SK-N-SH (cell line): ENCODE measurements around the gene C7.

ENCODE experiments used
- CTCF ChIP-seq: fragments of 200-600 bp; sonication (generic); IDR thresholded peaks from 2 replicates; pipeline ENCODE4 v1.6.1; 2017; ENCODE audit warnings: antibody characterized with exemption, mild to moderate bottlenecking, moderate library complexity
- ELF1 ChIP-seq: IDR thresholded peaks from 2 replicates; pipeline ENCODE4 v1.4.0; 2012
- GATA2 ChIP-seq: sonication (generic); formaldehyde crosslinking; IDR thresholded peaks from 2 replicates; pipeline ENCODE4 v1.5.0; 2020; ENCODE audit warnings: mild to moderate bottlenecking, missing genetic modification reagents
- MXI1 ChIP-seq: IDR thresholded peaks from 2 replicates; pipeline ENCODE4 v1.6.1; 2012; ENCODE audit warnings: mild to moderate bottlenecking, low read depth, low read length, improper control_type of control experiment
- POLR2AphosphoS5 ChIP-seq: IDR thresholded peaks from 2 replicates; pipeline ENCODE4 v1.6.1; 2012; ENCODE audit warnings: low read depth, low read length
- RAD21 ChIP-seq: IDR thresholded peaks from 2 replicates; pipeline ENCODE4 v1.6.1; 2012; ENCODE audit warnings: mild to moderate bottlenecking, low read length
- TCF12 ChIP-seq: IDR thresholded peaks from 2 replicates; pipeline ENCODE4 v1.4.0; 2012
- YY1 ChIP-seq: IDR thresholded peaks from 2 replicates; pipeline ENCODE4 v1.4.0; 2012; ENCODE audit warnings: low read depth, mild to moderate bottlenecking
- TF ChIP-seq, protein P1 (sequence below): IDR thresholded peaks from 2 replicates; pipeline ENCODE4 v1.6.1; 2012; ENCODE audit warnings: mild to moderate bottlenecking, low read depth, low read length, moderate library complexity
- TF ChIP-seq, protein P2 (sequence below): fragments of 150-350 bp; IDR thresholded peaks from 2 replicates; pipeline ENCODE4 v1.6.1; 2017; ENCODE audit warnings: antibody characterized with exemption, low read length, low read depth, borderline replicate concordance

GRCh38 chr5:40945111-40945510, 35.8 kb downstream of the C7 start:
- TF ChIP-seq CTCF, result no peak
- TF ChIP-seq GATA2 (CRISPR knock-in tag), result no peak
- TF ChIP-seq YY1, result no peak
- TF ChIP-seq MXI1, result no peak
- no peak for TF ChIP-seq TCF12
- TF ChIP-seq POLR2AphosphoS5, result no peak
- TF ChIP-seq ELF1, result no peak
- TF ChIP-seq, protein P1, sequence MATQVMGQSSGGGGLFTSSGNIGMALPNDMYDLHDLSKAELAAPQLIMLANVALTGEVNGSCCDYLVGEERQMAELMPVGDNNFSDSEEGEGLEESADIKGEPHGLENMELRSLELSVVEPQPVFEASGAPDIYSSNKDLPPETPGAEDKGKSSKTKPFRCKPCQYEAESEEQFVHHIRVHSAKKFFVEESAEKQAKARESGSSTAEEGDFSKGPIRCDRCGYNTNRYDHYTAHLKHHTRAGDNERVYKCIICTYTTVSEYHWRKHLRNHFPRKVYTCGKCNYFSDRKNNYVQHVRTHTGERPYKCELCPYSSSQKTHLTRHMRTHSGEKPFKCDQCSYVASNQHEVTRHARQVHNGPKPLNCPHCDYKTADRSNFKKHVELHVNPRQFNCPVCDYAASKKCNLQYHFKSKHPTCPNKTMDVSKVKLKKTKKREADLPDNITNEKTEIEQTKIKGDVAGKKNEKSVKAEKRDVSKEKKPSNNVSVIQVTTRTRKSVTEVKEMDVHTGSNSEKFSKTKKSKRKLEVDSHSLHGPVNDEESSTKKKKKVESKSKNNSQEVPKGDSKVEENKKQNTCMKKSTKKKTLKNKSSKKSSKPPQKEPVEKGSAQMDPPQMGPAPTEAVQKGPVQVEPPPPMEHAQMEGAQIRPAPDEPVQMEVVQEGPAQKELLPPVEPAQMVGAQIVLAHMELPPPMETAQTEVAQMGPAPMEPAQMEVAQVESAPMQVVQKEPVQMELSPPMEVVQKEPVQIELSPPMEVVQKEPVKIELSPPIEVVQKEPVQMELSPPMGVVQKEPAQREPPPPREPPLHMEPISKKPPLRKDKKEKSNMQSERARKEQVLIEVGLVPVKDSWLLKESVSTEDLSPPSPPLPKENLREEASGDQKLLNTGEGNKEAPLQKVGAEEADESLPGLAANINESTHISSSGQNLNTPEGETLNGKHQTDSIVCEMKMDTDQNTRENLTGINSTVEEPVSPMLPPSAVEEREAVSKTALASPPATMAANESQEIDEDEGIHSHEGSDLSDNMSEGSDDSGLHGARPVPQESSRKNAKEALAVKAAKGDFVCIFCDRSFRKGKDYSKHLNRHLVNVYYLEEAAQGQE, result no peak
- TF ChIP-seq, protein P2, sequence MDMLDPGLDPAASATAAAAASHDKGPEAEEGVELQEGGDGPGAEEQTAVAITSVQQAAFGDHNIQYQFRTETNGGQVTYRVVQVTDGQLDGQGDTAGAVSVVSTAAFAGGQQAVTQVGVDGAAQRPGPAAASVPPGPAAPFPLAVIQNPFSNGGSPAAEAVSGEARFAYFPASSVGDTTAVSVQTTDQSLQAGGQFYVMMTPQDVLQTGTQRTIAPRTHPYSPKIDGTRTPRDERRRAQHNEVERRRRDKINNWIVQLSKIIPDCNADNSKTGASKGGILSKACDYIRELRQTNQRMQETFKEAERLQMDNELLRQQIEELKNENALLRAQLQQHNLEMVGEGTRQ, result no peak
- TF ChIP-seq RAD21, result no peak
